Stimulated activated naive CD8-positive, alpha-beta T cell treated with anti-CD3 and anti-CD28 coated beads, Interleukin-15, amount 100 ng/mL, for 72 hours (primary cell): ENCODE results near the gene ZNF362.
"Not testable (repeated sequence)": the region's sequence is repeated elsewhere in the genome, so short reads cannot be mapped to it uniquely, and the experiment has no call there.

Experiments used
- ATAC-seq: fragments of 150-1000 bp; cut with Tn5 transposase; 2 replicates; pipeline ENCODE4 v1.10.0; 2021; ENCODE audit warnings: mild to moderate bottlenecking, moderate library complexity
- DNase-seq, 2 donors: peaks; one replicate each; pipeline ENCODE4 v3.0.0; 2021 to 2022
- H3K27ac Mint-ChIP-seq, 2 donors: one replicate each; pipeline ENCODE4 v1.8.0; 2022; ENCODE audit warnings: mild to moderate bottlenecking in 2 of 2, mixed read lengths in 2 of 2, moderate library complexity in 2 of 2
- H3K27me3 Mint-ChIP-seq: one replicate; pipeline ENCODE4 v1.8.0; 2022; ENCODE audit warnings: mixed read lengths
- H3K4me1 Mint-ChIP-seq: one replicate; pipeline ENCODE4 v1.8.0; 2022; ENCODE audit warnings: mild to moderate bottlenecking, mixed read lengths
- H3K4me3 Mint-ChIP-seq, 2 donors: one replicate each; pipeline ENCODE4 v1.8.0; 2022; ENCODE audit warnings: mild to moderate bottlenecking in 2 of 2, mixed read lengths in 2 of 2, moderate library complexity in 1 of 2
- H3K9me3 Mint-ChIP-seq, 2 donors: one replicate each; pipeline ENCODE4 v1.8.0; 2022; ENCODE audit warnings: mixed read lengths in 2 of 2

The ZNF362 gene

GRCh38 chr1:33299461-33300155, 43.3 kb downstream of the ZNF362 start:
- no peak overlapping the region for H3K27ac Mint-ChIP-seq
- H3K4me3 Mint-ChIP-seq = no peak overlapping the region
- peaks cover 33% of the 10 kb centered on the region for H3K4me1 Mint-ChIP-seq
- H3K27me3 Mint-ChIP-seq = no peaks in the 10 kb centered on the region
- DNase-seq (no peak), ATAC-seq (no peak)
- H3K9me3 Mint-ChIP-seq = peaks cover 4 to 17% of the 10 kb centered on the region in 2 donors

DNA sequence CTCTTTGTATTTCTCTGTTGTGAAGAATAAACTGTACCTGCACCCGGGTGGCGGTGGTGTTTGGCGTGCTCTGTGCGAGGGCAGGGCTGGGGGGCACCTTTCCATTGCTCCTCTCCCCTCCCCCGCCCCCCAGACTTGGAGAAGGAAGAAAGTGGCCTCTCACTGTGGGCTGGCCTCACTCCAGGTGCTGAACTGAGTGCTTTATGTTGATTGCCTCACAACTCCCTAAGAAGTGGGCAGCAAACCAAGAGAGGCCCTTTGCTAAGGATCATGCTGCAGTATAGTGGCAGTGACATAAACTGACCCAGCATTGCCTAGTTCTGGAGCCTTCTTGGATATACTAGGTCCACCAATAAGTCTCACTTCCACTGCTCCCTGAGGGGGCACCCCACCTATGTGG, 44.4 kb downstream of the ZNF362 start:
- Mint-ChIP-seq H3K27me3 (no peaks in the 10 kb centered on the region), H3K4me3 (no peak overlapping the region), H3K9me3 (peaks cover 4 to 17% of the 10 kb centered on the region in 2 donors), H3K27ac (no peak overlapping the region), H3K4me1 (peaks cover 28% of the 10 kb centered on the region)
- DNase-seq (no peak), ATAC-seq (no peak)

DNA sequence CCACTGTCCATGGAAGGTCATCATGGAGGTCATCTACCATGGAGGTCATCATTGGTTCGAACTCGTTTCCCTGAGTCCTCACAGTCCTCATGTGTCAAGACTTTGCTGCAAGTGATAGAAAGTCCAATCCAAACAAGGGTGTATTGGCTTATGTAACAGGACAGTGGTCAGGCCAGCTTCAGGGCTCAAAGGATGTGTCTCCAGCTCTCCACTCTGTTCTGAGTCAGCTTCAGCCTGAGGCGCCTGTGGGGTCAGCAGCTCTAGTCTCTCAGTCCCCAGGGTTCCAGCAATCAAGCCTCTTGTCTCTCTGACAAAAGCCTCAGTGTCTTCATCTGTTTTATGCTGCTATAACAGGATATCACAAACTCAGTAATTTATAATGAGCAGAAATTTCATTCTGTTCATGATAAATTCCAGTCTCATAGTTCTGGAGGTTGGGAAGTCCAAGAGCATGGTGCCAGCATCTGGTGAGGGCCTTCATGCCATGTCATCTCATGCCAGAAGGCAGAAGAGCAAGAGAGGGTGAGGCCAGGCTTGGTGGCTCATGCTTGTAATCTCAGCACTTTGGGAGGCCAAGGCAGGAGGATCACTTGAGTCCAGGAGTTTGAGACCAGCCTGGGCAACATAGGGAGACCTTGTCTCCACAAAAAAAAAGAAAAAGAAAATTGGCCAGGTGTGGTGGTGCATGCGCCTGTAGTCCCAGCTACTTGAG, 45.1 kb downstream of the ZNF362 start:
- ATAC-seq (no peak), DNase-seq (no peak)

GRCh38 chr1:33302325-33302724, 46.0 kb downstream of the ZNF362 start:
- no peak overlapping the region for H3K4me3 Mint-ChIP-seq
- H3K27me3 Mint-ChIP-seq = peaks cover 14% of the 10 kb centered on the region
- DNase-seq = peak in 1 of 2 donors; percentile 49
- ATAC-seq = peak; percentile 47
- peak overlapping the region in 1 of 2 donors; percentile 48 for H3K27ac Mint-ChIP-seq
- peaks cover 4 to 17% of the 10 kb centered on the region in 2 donors for H3K9me3 Mint-ChIP-seq
- peaks cover 28% of the 10 kb centered on the region for H3K4me1 Mint-ChIP-seq

More for the DNA sequence above, 45.1 kb downstream of the ZNF362 start:
- Mint-ChIP-seq H3K27ac (no peak overlapping the region), H3K9me3 (peaks cover 4 to 17% of the 10 kb centered on the region in 2 donors), H3K4me1 (peaks cover 28% of the 10 kb centered on the region), H3K4me3 (no peak overlapping the region), H3K27me3 (peaks cover 7% of the 10 kb centered on the region)

GRCh38 chr1:33305016-33305415, 48.7 kb downstream of the ZNF362 start:
- peaks cover 20% of the 10 kb centered on the region for H3K27me3 Mint-ChIP-seq
- peaks cover 4 to 17% of the 10 kb centered on the region in 2 donors for H3K9me3 Mint-ChIP-seq
- H3K4me3 Mint-ChIP-seq = no peak overlapping the region
- DNase-seq (no peak), ATAC-seq (no peak)
- no peak overlapping the region for H3K27ac Mint-ChIP-seq
- peaks cover 20% of the 10 kb centered on the region for H3K4me1 Mint-ChIP-seq

- peaks cover 4 to 17% of the 10 kb centered on the region in 2 donors for H3K9me3 Mint-ChIP-seq
- H3K27me3 Mint-ChIP-seq = peaks cover 20% of the 10 kb centered on the region
- DNase-seq = no peak
- H3K27ac Mint-ChIP-seq = no peak overlapping the region
- H3K4me3 Mint-ChIP-seq = peak overlapping the region in 1 of 2 donors; percentile 13
- peaks cover 20% of the 10 kb centered on the region for H3K4me1 Mint-ChIP-seq
- no peak for ATAC-seq
These were observed 49.7 kb downstream of the ZNF362 start for GRCh38 chr1:33305816-33306652.

DNA sequence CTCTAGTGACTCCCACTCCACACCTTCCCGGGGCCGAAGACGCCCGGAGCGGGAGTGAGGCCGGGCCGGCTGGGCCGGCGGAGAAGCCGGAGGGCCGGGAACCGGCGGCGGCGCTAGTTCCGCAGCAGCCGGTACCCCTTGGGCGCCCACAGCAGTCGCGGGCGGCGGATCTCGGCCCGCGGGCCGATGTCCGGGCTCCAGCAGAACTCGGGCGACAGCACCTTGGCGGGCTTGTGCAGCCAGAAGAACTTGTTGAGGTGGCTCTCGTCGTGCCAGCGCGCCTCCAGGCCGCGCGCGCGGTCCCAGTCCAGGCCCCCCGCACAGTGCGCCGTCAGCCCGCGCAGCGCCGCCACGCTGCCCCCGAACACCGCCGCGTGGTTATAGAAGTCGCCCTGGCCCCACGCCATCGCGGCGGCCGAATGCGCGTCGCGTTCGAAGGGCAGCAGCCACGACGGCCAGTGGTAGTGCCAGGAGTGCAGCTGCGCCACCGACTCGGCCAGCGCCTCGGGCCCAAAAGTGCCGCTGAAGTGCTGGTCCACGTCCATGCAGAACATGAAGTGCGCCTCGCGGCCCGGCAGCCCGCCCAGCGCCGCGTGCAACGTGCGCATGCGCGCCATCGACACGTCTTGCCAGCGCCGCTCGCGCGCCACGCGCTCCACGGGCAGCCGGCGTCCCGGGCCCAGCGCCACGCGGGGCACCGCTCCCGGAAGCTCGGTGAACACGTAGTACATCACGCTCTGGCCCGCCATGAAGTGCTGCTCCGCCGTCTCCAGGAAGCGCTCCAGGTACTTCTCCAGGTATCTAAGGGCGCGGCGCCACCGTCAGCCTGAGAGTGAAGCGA, 50.6 kb downstream of the ZNF362 start:
- Mint-ChIP-seq H3K27me3 (peaks cover 20% of the 10 kb centered on the region), H3K9me3 (peaks cover 4 to 11% of the 10 kb centered on the region in 2 donors), H3K4me3 (peak overlapping the region in 1 of 2 donors; percentile 31), H3K27ac (no peak overlapping the region), H3K4me1 (peaks cover 17% of the 10 kb centered on the region)
- ATAC-seq (peak; percentile 50), DNase-seq (no peak)

- Mint-ChIP-seq H3K4me3 (no peak overlapping the region), H3K27ac (no peak overlapping the region), H3K9me3 (peaks cover under 1 to 5% of the 10 kb centered on the region in 2 donors), H3K4me1 (peaks cover 11% of the 10 kb centered on the region), H3K27me3 (peaks cover 20% of the 10 kb centered on the region)
- ATAC-seq (peak; percentile 69), DNase-seq (no peak)
These were observed 51.2 kb downstream of the ZNF362 start for GRCh38 chr1:33307494-33307864.

DNA sequence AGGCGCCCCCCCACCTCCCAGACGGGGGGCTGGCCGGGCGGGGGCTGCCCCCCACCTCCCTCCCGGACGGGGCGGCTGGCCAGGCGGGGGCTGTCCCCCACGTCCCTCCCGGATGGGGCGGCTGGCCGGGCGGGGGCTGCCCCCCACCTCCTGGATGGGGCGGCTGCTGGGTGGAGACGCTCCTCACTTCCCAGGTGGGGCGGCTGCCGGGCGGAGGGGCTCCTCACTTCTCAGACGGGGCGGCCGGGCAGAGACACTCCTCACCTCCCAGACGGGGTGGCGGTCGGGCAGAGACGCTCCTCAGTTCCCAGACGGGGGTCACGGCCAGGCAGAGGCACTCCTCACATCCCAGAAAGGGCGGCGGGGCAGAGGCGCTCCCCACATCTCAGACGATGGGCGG, 53.1 kb downstream of the ZNF362 start:
- not testable (repeated sequence) for H3K4me3 Mint-ChIP-seq, DNase-seq, ATAC-seq, H3K27ac Mint-ChIP-seq, H3K9me3 Mint-ChIP-seq, H3K4me1 Mint-ChIP-seq
- peaks cover 20% of the 10 kb centered on the region for H3K27me3 Mint-ChIP-seq

DNA sequence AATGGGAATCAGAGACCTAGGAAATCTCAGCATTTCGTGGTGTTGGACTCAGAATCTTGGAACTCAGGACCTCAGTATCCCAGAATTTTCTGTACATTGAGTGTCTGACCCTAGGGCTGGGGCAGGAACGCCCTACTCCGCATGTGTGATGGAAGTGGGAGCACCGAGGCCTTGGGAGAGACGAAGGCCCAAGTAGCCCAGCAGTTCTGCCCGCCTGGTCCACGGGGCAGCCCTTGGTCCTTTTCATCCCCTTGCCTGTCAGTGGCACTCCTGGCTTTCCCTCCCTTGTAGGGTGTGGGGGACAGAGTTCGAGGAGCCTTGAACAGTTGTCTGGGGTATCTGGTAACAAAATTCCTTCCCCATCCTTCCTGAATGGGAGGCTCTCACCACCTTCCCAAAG, 54.4 kb downstream of the ZNF362 start:
- DNase-seq = no peak
- H3K4me3 Mint-ChIP-seq = no peak overlapping the region
- no peak for ATAC-seq
- H3K9me3 Mint-ChIP-seq = no peaks in the 10 kb centered on the region
- no peaks in the 10 kb centered on the region for H3K4me1 Mint-ChIP-seq
- H3K27me3 Mint-ChIP-seq = peaks cover 20% of the 10 kb centered on the region
- no peak overlapping the region for H3K27ac Mint-ChIP-seq

- H3K4me3 Mint-ChIP-seq = no peak overlapping the region
- ATAC-seq (no peak), DNase-seq (no peak)
- H3K9me3 Mint-ChIP-seq = no peaks in the 10 kb centered on the region
- H3K27ac Mint-ChIP-seq = no peak overlapping the region
- peaks cover 8% of the 10 kb centered on the region for H3K27me3 Mint-ChIP-seq
- no peaks in the 10 kb centered on the region for H3K4me1 Mint-ChIP-seq
These were observed 55.6 kb downstream of the ZNF362 start for GRCh38 chr1:33311706-33312412.

DNA sequence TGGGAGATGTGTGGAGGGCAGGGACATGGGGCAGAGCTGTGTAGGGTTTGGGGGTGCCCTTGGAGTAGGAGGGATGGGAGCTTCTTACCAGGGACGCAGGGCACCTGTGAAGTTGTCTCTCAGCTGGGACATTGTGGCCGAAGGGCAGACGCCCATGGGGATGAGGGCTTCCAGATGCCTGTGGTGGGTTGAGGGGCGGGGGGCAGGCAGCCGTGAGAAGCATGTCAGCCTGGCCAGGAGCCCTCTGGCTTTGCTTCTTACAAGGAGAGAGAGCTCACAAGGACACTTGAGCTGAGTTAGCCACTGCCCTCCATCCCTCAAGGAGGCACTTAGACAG, 56.1 kb downstream of the ZNF362 start:
- no peak for ATAC-seq
- Mint-ChIP-seq H3K9me3 (no peaks in the 10 kb centered on the region), H3K27me3 (peaks cover 6% of the 10 kb centered on the region), H3K4me3 (no peak overlapping the region), H3K27ac (no peak overlapping the region), H3K4me1 (no peaks in the 10 kb centered on the region)
- no peak for DNase-seq

- Mint-ChIP-seq H3K27ac (no peak overlapping the region), H3K4me1 (no peaks in the 10 kb centered on the region), H3K9me3 (no peaks in the 10 kb centered on the region)
These were observed 58.1 kb downstream of the ZNF362 start for GRCh38 chr1:33314416-33314815.

GRCh38 chr1:33316601-33317000, 60.3 kb downstream of the ZNF362 start:
- Mint-ChIP-seq H3K27ac (peak overlapping the region in 1 of 2 donors; percentile 52), H3K4me1 (no peaks in the 10 kb centered on the region), H3K9me3 (no peaks in the 10 kb centered on the region), H3K4me3 (no peak overlapping the region), H3K27me3 (peaks cover 9% of the 10 kb centered on the region)
- ATAC-seq = no peak
- DNase-seq = no peak

More at GRCh38 chr1:33314416-33314815, 58.1 kb downstream of the ZNF362 start:
- no peak for ATAC-seq
- Mint-ChIP-seq H3K4me3 (no peak overlapping the region), H3K27me3 (peaks cover 9% of the 10 kb centered on the region)
- DNase-seq = no peak
